GM12891 (cell line): Measurements from ENCODE around the gene CHIT1.

ENCODE experiments used
- DNase-seq: peaks from one replicate; pipeline ENCODE4 v3.0.0; 2011; ENCODE audit warnings: low spot score; ENCODE audit not compliant: insufficient read length
- FAIRE-seq: peaks from 2 replicates; lab custom pipeline; 2011; peaks lifted over from hg19 to GRCh38; lab: Jason Lieb, UNC
- PAX5 ChIP-seq: IDR thresholded peaks from 2 replicates; pipeline ENCODE4 v1.6.1; 2011; ENCODE audit warnings: low read length, moderate library complexity, mild to moderate bottlenecking; ENCODE audit not compliant: insufficient read depth, severe bottlenecking
- POLR2A ChIP-seq: IDR thresholded peaks from 2 replicates; pipeline ENCODE4 v1.6.1; 2011; ENCODE audit warnings: low read depth, low read length, control low read depth
- POLR2AphosphoS5 ChIP-seq: IDR thresholded peaks from 2 replicates; pipeline ENCODE4 v1.6.1; 2011; ENCODE audit warnings: low read depth, low read length, control low read depth
- POU2F2 ChIP-seq: IDR thresholded peaks from 2 replicates; pipeline ENCODE4 v1.6.1; 2011; ENCODE audit warnings: low read depth, mild to moderate bottlenecking, control low read depth, low read length, moderate library complexity
- SPI1 ChIP-seq: IDR thresholded peaks from 2 replicates; pipeline ENCODE4 v1.6.1; 2011; ENCODE audit warnings: low read depth, low read length, control low read depth
- TAF1 ChIP-seq: IDR thresholded peaks from 2 replicates; pipeline ENCODE4 v1.6.1; 2011; ENCODE audit warnings: low read depth, low read length, control low read depth

CHIT1 gene

DNA sequence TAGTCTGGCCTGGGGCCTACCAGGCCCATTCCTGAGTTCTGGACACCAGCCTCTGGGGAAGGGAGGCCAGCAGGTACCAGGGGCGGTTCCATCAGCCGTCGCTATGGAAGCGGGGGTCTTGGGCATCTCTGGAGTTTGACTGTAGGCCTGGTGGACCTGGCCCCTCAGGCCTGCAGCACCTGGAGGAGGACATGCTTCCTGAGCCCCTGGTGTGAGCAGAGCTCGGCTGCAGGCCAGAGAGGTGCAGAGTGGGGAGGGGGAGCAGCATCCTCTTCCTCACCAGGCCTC lies 61.6 kb downstream of the CHIT1 start:
- no peak for FAIRE-seq
- no peak for DNase-seq
- TF ChIP-seq POLR2AphosphoS5 (no peak), PAX5 (no peak), SPI1 (no peak), POU2F2 (no peak), TAF1 (no peak)

DNA sequence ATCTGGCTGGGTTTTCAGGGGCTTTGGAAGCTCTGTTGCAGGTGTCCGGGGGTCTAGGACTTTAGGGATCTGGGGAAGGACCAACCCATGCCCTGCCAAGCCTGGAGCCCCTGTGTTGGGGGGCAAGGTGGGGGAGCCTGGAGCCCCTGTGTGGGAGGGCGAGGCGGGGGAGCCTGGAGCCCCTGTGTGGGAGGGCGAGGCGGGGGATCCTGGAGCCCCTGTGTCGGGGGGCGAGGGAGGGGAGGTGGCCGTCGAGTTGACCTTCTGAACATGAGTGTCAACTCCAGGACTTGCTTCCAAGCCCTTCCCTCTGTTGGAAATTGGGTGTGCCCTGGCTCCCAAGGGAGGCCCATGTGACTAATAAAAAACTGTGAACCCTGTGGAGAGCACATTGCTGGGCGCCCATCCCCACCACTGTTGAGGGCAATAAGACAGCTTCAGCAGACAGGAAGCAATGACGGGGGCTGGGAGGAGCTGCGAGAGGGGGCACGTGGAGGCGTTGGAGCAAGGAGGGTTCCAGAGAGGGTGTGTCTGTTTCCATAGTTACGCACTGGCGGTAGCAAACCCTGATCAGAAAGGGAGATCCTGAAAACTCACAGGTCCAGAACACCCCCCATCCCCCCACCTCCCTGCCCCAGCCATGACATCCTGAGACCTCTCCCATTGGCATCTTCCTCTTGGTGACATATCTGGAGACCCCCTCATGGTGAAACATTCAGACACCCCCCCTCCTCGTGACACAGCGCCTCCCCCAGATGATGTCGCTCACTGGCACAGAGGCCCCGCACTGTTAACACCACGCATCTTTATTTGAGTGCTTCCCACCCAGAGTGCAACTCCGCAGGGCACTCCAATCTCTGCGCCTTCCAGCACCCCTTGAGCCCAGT lies 62.2 kb downstream of the CHIT1 start:
- FAIRE-seq (no peak), DNase-seq (no peak)
- TF ChIP-seq POLR2A (no peak), POLR2AphosphoS5 (no peak), SPI1 (no peak)

DNA sequence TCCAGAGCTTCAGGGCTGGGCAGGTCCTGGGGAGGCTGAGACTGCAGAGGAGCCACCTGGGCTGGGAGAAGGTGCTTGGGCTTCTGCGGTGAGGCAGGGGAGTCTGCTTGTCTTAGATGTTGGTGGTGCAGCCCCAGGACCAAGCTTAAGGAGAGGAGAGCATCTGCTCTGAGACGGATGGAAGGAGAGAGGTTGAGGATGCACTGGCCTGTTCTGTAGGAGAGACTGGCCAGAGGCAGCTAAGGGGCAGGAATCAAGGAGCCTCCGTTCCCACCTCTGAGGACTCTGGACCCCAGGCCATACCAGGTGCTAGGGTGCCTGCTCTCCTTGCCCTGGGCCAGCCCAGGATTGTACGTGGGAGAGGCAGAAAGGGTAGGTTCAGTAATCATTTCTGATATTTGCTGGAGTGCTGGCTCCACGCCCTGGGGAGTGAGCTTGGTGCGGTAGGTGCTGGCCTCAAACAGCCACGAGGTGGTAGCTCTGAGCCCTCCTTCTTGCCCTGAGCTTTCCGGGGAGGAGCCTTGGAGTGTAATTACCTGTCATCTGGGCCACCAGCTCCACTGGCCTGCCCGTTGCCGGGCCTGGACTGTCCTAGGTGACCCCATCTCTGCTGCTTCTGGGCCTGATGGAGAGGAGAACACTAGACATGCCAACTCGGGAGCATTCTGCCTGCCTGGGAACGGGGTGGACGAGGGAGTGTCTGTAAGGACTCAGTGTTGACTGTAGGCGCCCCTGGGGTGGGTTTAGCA lies 63.1 kb downstream of the CHIT1 start:
- peak; percentile 54 for DNase-seq
- FAIRE-seq = peak; percentile 5
- no peak for TF ChIP-seq POLR2A
- no peak for TF ChIP-seq POLR2AphosphoS5
- TF ChIP-seq SPI1 = no peak
- no peak for TF ChIP-seq POU2F2
- TF ChIP-seq TAF1 = no peak
- TF ChIP-seq PAX5 = no peak
